GM23248 (cell line): ENCODE results near the gene REC114. TPM values are rescaled to one million over a fixed set of nuclear protein-coding genes. Genes with fewer than 3 reads are reported as not detected.

ENCODE experiments used
- DNase-seq: peaks from one replicate; pipeline ENCODE4 v3.0.0-alpha.2; 2015
- H2AFZ ChIP-seq: fragments of 200-600 bp; sonication (generic); 2 replicates; pipeline ENCODE4 v1.6.1; 2016; ENCODE audit warnings: antibody characterized with exemption
- H3F3A ChIP-seq: fragments of 200-600 bp; sonication (generic); 2 replicates; pipeline ENCODE4 v1.6.1; 2016; ENCODE audit warnings: mild to moderate bottlenecking, antibody characterized with exemption, mixed run types; ENCODE audit not compliant: insufficient read depth
- H3K27ac ChIP-seq: fragments of 200-600 bp; sonication (generic); 2 replicates; pipeline ENCODE4 v1.5.1; 2016; ENCODE audit warnings: mild to moderate bottlenecking
- H3K27me3 ChIP-seq: fragments of 200-600 bp; sonication (generic); replicated peaks from 2 replicates; pipeline ENCODE4 v1.6.1; 2016; ENCODE audit warnings: mild to moderate bottlenecking; ENCODE audit not compliant: insufficient read depth
- H3K36me3 ChIP-seq: fragments of 200-600 bp; sonication (generic); 2 replicates; pipeline ENCODE4 v1.6.1; 2016; ENCODE audit warnings: low read depth, mild to moderate bottlenecking
- H3K4me1 ChIP-seq: fragments of 200-600 bp; sonication (generic); 2 replicates; pipeline ENCODE4 v1.6.1; 2016; ENCODE audit warnings: mild to moderate bottlenecking; ENCODE audit not compliant: insufficient read depth
- H3K4me2 ChIP-seq: fragments of 200-600 bp; sonication (generic); one replicate; pipeline ENCODE4 v1.6.1; 2016; ENCODE audit warnings: mild to moderate bottlenecking; ENCODE audit not compliant: unreplicated experiment
- H3K4me3 ChIP-seq: fragments of 200-600 bp; sonication (generic); 2 replicates; pipeline ENCODE4 v1.5.1; 2016; ENCODE audit warnings: mild to moderate bottlenecking
- H3K79me2 ChIP-seq: fragments of 200-600 bp; sonication (generic); 2 replicates; pipeline ENCODE4 v1.6.1; 2016; ENCODE audit warnings: mild to moderate bottlenecking; ENCODE audit not compliant: insufficient read depth
- H3K9ac ChIP-seq: fragments of 200-600 bp; sonication (generic); 2 replicates; pipeline ENCODE4 v1.6.1; 2016; ENCODE audit warnings: mild to moderate bottlenecking
- H3K9me2 ChIP-seq: fragments of 200-600 bp; sonication (generic); 2 replicates; pipeline ENCODE4 v1.6.1; 2016; ENCODE audit warnings: mixed run types, mild to moderate bottlenecking, moderate library complexity; ENCODE audit not compliant: insufficient read depth
- H3K9me3 ChIP-seq: fragments of 200-600 bp; sonication (generic); one replicate; pipeline ENCODE4 v1.6.1; 2017; ENCODE audit warnings: low read depth
- H4K20me1 ChIP-seq: fragments of 200-600 bp; sonication (generic); 2 replicates; pipeline ENCODE4 v1.6.0; 2016; ENCODE audit not compliant: insufficient read depth
- EZH2 ChIP-seq: fragments of 200-600 bp; sonication (generic); IDR thresholded peaks from 2 replicates; pipeline ENCODE4 v1.6.1; 2018; ENCODE audit warnings: antibody characterized with exemption, mild to moderate bottlenecking; ENCODE audit not compliant: insufficient read depth, poor library complexity, severe bottlenecking
- EZH2phosphoT487 ChIP-seq: fragments of 200-600 bp; sonication (generic); IDR thresholded peaks from 2 replicates; pipeline ENCODE4 v1.6.1; 2018; ENCODE audit warnings: antibody characterized with exemption, moderate library complexity, mild to moderate bottlenecking, low read depth; ENCODE audit not compliant: insufficient read depth
- WGBS, 2 experiments: methylation state at CpG; one replicate each; pipeline ENCODE4 v1.1.6; 2015 to 2017; ENCODE audit warnings: low lambda C conversion rate in 2 of 2, low coverage in 1 of 2; ENCODE audit errors: missing lambda C conversion rate in 2 of 2; 5-methylcytosine and 5-hydroxymethylcytosine counted together
- in situ Hi-C: fragments of 300-500 bp; cut with MboI; formaldehyde crosslinking; loops from 2 replicates; pipeline ENCODE4 v1.15.0; 2020
- polyA plus RNA-seq: library from polyadenylated mRNA; unstranded; fragments of >200 nt; fragmentation: Nextera tagmentation; extraction: Ambion mirVana; gene quantifications from 2 replicates; pipeline ENCODE4 v1.2.1, GENCODE V29; 2016
- total RNA-seq: library from RNA; depleted of rRNA; stranded (reverse); fragments of >200 nt; shearing (Covaris generic); gene quantifications from 2 replicates; pipeline ENCODE4 v1.2.3, GENCODE V29; 2014

Gene REC114
- total and polyA plus RNA-seq, 2 experiments from 2014 or later, result not detected

DNA sequence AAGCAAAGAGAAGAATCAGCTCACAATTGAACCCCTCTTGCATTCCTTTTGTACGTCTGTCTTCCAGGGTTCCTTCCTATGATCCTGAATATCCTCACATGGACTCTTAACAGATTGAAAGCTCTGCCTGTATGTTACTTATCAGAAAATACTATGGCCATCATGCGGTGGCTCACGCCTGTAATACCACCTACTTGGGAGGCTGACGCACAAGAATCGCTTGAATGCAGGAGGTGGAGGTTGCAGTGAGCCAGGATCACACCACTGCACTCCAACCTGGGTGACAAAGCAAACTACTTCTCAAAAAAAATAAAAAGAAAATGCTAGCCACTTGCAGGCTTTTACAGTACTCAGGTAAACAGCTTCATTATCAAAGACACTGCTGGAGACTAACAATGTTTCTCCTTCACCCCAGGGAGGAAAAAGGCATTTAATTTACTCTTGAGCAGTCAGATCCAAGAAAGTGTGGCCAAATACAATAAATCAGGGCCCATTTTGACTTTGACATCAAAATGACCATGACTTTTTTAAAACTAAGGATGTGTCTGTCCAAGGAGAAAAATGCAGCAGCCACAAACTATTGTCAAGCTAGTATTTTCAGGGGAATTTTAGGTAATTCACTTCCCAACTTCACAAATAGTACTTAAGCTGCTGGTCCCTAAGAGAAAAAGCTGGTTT, 162.9 kb downstream of the REC114 start:
- peaks cover 52% of the 10 kb centered on the region for H3F3A ChIP-seq
- peaks cover 14% of the 10 kb centered on the region for H4K20me1 ChIP-seq
- peaks cover 98% of the 10 kb centered on the region for H3K79me2 ChIP-seq
- 0 out of 2 replicates have a peak, but pooled peaks cover 5% of the 10 kb centered on the region for H3K36me3 ChIP-seq
- no peaks in the 10 kb centered on the region for H3K9me2 ChIP-seq
- no peak for DNase-seq
- H2AFZ ChIP-seq, result no peak overlapping the region
- TF ChIP-seq EZH2, result no peak
- no peak for TF ChIP-seq EZH2phosphoT487
- in situ Hi-C loops, result no loop called here
- no peaks in the 10 kb centered on the region for H3K9me3 ChIP-seq
- H3K4me2 ChIP-seq, result no peak overlapping the region
- no peaks in the 10 kb centered on the region for H3K27me3 ChIP-seq
- 96 to 98% methylated on average over 5 of the region's 5 CpGs for WGBS, 2 experiments
- H3K4me3 ChIP-seq, result no peak overlapping the region
- peaks cover 50% of the 10 kb centered on the region for H3K4me1 ChIP-seq
- no peak overlapping the region for H3K27ac ChIP-seq
- no peak overlapping the region for H3K9ac ChIP-seq

DNA sequence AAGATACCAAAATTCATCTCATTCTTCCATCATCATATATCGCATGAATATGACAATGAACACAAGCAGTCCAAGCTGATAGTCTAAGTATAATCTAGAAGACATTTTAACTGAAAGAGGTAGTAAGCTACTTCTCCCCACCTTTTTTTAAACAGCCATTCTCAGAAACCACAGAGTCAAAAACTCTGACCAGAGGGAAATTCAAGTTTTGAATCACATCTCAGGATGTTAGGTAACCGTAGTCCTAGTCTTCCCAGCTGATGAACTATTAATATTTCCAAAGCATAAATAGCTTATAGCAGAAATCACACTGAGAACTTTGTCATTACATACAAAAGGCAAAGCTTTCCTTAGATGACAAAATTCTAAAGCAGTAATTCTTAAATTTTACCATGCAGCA, 164.4 kb downstream of the REC114 start:
- Histone ChIP-seq H3K4me1 (peaks cover 35% of the 10 kb centered on the region), H2AFZ (no peak overlapping the region), H3K9me2 (no peaks in the 10 kb centered on the region), H3F3A (peaks cover 41% of the 10 kb centered on the region), H4K20me1 (peaks cover 16% of the 10 kb centered on the region), H3K36me3 (0 out of 2 replicates have a peak, but pooled peaks cover 5% of the 10 kb centered on the region), H3K4me3 (no peak overlapping the region), H3K9me3 (no peaks in the 10 kb centered on the region), H3K27me3 (no peaks in the 10 kb centered on the region), H3K27ac (peak overlapping the region; percentile 68), H3K79me2 (peaks cover 98% of the 10 kb centered on the region), H3K9ac (no peak overlapping the region), H3K4me2 (no peak overlapping the region)
- in situ Hi-C loops, result no loop called here
- TF ChIP-seq EZH2, result no peak
- TF ChIP-seq EZH2phosphoT487, result no peak
- no peak for DNase-seq
- 79 to 88% methylated on average over 2 of the region's 2 CpGs for WGBS, 2 experiments

DNA sequence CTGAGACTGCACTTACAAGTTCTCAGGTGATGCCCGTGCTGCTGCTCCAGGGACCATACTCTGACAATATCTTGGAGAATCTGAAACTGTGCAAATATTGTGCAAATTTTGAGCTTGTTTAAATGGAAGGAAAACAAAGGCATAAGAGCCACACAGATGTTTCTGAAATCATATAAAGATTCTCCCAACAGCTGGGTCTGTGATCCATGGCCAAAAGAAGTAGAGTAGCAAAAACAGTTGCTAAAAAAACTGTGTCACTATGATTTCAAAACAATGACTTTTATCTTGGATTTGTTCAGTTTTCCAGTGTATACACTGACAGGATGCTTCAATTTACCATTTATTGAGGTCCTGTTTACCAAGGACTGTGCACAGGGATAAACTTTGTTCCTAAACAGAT, 164.9 kb downstream of the REC114 start:
- in situ Hi-C loops, result no loop called here

DNA sequence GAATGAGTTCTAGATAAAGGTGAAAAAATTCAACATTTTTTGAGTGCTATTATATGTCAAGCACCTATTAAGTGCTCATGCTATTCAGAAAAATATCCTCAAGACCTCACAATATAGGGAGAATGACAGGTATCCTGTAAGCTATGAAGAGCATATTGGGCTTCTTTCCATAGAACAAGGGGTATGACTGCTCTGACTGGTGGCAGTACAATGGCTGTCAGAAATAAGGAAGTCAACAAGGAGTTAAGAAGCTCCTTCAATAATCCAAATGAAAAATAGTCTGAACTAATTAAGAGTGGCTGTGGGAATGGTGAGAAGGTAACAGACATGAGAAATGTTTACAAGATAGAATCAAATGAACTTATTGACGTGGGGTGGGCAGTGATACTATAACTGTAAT, 165.5 kb downstream of the REC114 start:
- no peak for TF ChIP-seq EZH2phosphoT487
- no peak for TF ChIP-seq EZH2
- Histone ChIP-seq H3K27ac (peak overlapping the region; percentile 68), H3K9me2 (no peaks in the 10 kb centered on the region), H3K4me2 (peak overlapping the region; percentile 58), H3K36me3 (0 out of 2 replicates have a peak, but pooled peaks cover 5% of the 10 kb centered on the region), H3K79me2 (peaks cover 98% of the 10 kb centered on the region), H3K4me3 (peak overlapping the region; percentile 18), H2AFZ (no peak overlapping the region), H3K27me3 (no peaks in the 10 kb centered on the region), H3F3A (peaks cover 39% of the 10 kb centered on the region), H3K9me3 (no peaks in the 10 kb centered on the region), H4K20me1 (peaks cover 16% of the 10 kb centered on the region), H3K4me1 (peaks cover 31% of the 10 kb centered on the region), H3K9ac (no peak overlapping the region)
- WGBS, 2 experiments, result 24 to 44% methylated on average over 1 of the region's 1 CpG
- in situ Hi-C loops, result no loop called here
- no peak for DNase-seq

More for the DNA sequence above, 164.9 kb downstream of the REC114 start:
- Histone ChIP-seq H3K9ac (no peak overlapping the region), H3K9me3 (no peaks in the 10 kb centered on the region), H3F3A (peaks cover 39% of the 10 kb centered on the region), H2AFZ (no peak overlapping the region), H3K9me2 (no peaks in the 10 kb centered on the region), H3K4me3 (no peak overlapping the region), H4K20me1 (peaks cover 16% of the 10 kb centered on the region), H3K27ac (peak overlapping the region; percentile 68), H3K79me2 (peaks cover 98% of the 10 kb centered on the region), H3K36me3 (0 out of 2 replicates have a peak, but pooled peaks cover 5% of the 10 kb centered on the region), H3K4me1 (peaks cover 31% of the 10 kb centered on the region), H3K27me3 (no peaks in the 10 kb centered on the region), H3K4me2 (no peak overlapping the region)
- WGBS, 2 experiments, result 48 to 71% methylated on average over 1 of the region's 1 CpG
- TF ChIP-seq EZH2 (no peak), EZH2phosphoT487 (no peak)
- DNase-seq, result no peak
